ENCODE results near the gene CCNG2.

CCNG2 gene

DNA sequence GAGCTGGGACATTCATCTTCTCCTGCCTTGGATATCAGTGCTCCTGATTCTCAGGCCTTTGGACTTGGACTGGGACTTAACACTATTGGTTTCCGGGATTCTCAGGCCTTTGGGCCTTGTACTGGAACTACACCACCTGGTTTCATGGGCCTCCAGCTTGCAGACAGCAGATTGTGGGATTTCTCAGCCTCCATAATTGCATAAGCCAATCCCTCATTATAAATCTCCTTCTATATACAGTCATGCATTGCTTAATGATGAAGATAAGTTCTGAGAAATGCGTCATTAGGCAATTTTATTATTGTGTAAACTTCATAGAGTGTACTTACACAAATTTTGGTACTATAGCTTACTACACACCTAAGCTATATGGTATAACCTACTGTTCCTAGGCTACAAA is 8.9 kb upstream of the CCNG2 start:
- DNase-seq = no peak

DNA sequence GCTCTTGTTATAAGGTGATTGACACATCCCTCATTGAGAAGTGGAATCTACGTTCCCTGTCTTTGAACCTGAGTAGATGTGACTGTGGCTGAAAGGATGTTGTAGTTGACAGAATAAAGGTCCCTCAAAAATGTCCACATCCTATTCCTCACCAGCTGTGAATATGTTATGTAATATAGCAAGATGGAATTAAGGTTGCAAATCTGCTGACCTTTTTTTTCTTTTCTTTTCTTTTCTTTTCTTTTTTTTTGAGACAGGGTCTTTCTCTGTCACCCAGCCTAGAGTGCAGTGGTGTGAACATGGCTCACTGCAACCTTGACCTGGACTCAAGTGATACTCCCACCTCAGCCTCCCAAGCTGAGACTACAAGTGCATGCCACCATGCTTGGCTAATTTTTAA is 7.2 kb upstream of the CCNG2 start:
- DNase-seq = no peak

DNA sequence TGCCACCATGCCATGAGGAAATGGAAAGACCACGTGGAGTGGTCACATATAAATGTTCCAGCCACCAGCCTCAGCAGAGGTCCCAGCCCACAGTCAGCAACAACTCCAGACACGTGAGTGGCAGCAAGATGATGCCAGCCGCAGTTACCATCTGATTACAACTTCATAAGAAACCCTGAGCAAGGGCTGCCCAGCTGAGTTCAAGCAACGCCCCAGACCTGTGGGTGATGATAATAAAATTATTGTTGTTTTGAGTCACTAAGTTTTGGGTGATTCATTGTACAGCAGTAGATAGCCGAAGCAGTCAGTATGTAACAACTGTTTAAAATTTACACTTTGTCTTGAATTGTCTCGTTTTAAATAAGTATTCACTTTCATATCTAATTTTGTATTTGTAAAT is 5.8 kb upstream of the CCNG2 start:
- no peak for DNase-seq

DNA sequence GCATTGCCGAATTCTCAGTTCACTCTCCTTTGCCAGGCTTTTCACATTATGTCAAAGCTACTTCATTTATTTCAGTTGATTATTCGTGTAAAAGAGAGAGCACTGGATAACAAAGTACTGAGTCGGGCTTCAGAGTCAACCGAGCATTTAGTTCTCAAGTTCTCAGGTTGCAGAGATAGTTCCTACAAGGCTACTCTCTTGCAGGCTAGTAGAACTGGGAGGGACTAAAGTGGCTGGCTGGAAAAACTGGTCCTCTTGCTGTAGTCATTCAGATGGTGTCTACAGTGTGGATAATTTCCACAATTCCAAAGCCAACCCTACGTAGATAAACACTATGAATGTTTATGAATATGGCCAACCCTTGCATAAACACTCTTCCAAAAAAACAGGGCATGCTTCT is 4.6 kb upstream of the CCNG2 start:
- no peak for DNase-seq

DNA sequence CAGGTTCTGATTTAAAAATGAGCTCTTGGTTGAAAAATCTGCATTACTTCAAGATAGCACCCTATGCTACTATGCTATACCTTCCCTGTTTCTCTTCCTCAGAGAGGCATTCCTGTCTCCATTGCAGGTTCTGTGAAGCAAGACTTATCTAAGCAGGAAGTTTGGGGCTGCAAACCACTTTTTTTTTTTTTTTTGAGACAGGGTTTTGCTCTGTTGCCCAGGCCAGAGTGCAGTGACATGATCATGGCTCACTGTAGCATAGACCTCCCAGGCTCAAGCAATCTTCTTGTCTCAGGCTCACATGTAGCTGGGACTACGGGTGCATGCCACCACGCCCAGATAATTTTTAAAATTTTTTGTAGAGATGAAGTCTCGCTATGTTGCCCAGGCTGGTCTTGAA is 4.0 kb upstream of the CCNG2 start:
- DNase-seq = no peak

- no peak for DNase-seq
These were observed 2.9 kb upstream of the CCNG2 start for GRCh38 chr4:77154065-77154464.

DNA sequence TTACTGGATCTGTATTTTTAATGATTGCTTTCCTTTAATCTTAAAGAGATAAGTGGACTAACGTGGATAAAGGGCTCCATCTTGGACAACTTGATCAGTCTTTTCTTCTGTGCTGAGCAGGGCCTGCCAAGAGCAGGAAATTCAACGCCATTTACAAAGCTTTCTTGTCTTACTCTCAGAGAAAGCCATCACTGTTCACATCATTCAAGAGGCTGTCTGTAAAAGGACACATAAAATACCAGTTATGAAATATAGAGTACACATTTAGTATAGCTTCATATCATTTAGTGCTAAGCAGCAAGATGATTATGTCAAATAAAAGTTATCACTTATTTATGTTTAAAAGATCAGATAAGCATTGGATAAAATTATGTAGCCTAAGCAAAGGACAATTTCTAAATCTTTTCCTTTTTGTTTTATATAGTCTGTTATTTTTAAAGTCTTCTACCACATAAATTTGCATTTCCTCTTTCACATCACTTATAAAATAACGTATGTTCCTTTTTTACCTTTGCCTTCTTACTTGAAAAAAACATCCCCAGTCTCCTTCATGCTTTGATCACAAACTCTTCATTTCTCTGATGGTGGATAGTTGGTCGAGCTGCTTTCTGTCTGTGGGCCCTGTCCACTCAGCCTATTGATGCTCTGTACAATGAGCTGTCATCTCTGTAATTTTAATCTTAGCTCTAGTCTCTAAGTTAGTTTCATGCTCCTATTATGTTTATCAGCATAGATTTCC is 2.1 kb upstream of the CCNG2 start:
- DNase-seq = no peak

DNA sequence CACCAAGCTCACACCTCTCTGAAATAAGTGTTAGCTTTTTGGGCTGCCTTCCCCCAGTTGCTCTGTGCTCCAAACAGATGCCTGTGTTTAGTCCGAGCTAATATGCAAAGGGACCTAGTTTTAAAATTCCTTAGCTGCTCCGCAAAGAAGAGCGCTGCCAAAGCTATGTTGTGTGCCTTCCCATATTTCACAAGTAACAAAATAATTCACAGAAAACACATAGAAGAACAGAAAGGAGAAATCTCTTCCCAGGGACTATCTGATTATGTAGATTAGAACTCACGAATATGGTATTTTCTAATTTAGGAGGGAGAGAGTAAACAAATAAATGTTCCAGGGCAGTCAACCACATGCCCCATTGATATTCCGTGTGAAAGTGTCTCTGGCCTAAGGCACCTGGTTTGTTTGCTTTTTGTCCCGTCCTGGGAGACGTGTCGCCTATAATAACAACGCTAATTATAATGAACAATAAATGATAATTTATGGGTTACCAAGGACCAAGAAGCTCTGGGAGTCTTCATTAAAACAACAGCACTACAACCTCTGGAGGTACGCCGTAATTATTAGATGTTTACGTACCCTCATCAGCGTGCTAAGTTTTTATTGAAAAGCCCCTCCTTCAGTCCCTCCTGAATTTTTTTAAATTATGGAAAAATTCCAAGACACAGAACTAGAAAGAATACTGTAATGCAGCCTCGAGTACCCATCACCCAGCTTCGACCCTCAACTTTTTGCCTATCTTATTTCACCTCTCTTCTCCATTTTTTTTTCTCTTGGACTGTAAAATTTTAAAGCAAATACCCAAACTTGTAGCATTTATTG is 1.2 kb upstream of the CCNG2 start:
- DNase-seq = no peak

DNA sequence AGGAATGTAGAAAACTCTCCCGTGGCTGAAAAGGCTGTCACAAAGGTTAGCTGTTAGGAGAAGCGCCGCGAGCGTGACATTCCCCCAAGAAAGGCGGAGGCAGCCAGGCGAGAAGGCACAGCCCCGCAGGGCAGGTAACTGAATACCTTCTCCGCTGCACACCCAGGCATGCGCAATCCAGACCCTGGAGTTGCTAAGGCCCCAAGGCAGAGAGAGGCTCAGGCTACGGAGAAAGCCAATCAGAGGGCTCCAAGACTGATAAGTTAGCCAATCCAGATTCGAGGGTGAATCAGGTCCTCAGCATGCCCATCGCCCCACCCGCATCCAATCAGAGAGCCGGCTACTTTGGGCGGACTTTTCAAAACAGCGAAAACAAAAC is 485 bp upstream of the CCNG2 start:
- DNase-seq = peak; percentile 100

- peak; percentile 81 for DNase-seq
These were observed 966 bp downstream of the CCNG2 start for GRCh38 chr4:77157859-77158486.

DNA sequence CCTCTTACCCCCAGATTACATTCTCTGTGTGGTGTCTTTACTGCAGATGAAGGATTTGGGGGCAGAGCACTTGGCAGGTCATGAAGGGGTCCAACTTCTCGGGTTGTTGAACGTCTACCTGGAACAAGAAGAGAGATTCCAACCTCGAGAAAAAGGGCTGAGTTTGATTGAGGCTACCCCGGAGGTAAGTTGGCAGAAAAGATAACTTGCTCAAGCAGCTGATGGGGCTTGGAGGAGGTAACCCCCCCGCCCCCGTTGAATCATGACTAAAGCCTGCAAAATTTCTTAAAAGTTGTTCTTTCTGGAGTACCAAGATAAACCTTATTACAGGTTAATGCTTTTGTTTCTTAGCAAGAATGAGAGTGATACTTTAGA is 1.5 kb downstream of the CCNG2 start:
- DNase-seq = no peak

- no peak for DNase-seq
These were observed 2.8 kb downstream of the CCNG2 start for GRCh38 chr4:77159806-77160205.

DNA sequence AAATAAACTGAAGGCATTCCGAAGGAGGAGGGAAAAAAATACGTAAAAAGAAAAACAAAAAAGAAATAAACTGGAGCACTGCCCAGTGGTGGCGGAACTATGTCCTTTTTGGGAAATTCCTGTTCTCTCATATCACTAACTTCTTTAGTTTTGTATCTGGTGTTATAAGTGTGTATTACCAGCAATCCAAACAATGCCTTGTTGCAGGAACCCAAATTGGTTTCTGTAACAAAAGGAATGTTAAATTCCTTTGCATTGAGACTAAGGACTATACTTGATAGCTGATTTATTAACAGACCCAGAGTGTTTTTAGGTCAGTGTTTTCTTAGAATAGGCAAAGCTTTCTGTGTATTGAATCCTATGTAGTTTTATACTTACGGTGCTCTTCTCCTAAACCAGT is 6.6 kb downstream of the CCNG2 start:
- DNase-seq = no peak

- DNase-seq = no peak
These were observed 10.2 kb downstream of the CCNG2 start for GRCh38 chr4:77167173-77167572.

DNA sequence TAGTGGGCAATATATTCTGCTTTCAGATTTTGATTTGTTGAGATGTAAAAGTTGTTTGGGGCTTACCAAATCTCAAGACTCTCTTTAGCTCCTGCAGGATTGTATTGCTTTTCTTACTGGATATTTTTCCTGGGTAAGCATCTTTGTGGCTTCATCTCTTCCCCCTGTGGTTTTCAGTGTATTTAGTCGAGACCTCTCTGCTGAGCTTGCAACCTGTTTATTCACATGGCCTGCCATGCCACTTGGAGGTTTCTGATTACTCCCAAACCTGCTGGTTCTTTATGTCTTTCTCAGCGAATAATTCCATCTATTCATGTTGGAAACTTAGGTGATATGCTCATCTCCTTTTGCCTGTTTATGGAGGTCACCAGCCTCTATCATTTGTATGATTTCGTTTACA is 10.9 kb downstream of the CCNG2 start:
- DNase-seq = no peak

DNA sequence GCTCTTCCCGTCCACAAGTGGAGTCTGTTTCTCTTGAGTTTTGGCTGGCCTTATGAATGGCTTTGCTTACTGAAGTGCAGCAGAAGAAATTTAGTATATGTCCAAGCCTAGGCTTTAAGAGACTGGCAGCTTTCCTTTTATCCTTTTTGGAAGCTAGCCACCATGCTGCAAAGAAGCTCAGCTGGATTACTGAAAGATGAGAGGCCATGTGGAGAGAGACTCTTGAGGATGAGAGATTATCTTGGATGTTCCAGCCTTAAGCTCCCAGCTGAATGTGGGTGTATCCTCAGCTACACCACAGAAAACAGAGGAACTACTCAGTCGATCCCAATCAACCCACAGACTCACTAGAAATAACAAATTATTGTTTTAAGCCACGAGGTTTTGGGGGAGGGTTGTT is 12.5 kb downstream of the CCNG2 start:
- DNase-seq = no peak

DNA sequence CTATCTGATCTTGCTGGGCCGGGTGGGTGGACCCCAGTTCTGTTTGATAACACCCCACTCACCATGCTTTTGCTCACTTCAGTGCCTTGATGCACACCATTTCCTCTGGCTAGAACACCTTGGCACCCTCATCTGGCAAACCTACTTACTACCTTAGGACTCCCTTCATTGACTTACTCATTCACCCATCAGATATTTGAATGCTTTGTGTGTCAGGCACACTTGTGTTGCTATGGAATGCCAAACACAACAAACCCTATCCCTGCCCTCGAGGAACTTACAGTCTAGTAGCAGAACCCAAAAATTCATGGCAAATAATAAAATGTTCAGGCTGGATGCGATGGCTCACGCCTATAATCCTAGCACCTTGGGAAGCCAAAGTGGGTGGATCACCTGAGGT is 13.9 kb downstream of the CCNG2 start:
- DNase-seq = no peak

- no peak for DNase-seq
These were observed 15.3 kb downstream of the CCNG2 start for GRCh38 chr4:77172336-77172735.

DNA sequence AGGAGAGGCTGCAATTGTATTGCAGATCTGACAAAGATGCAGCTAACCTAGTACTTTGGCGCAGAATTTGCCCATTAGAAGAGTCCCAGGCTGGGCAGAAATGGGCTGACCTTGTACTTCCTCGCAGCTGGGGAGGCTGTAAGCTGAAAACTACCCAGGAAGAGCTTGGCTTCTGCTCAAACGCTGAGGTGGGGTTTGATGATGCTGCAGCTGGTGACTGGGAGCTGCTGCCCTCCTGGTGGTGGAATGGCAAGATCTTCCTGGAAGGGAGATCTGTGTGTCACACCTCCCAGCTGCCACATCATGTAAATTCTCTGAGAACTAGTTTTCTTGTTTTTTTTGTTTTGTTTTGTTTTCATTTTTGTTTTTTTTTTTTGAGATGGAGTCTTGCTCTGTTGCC is 17.4 kb downstream of the CCNG2 start:
- no peak for DNase-seq

- DNase-seq = no peak
These were observed 18.2 kb downstream of the CCNG2 start for GRCh38 chr4:77175201-77175611.

- no peak for DNase-seq
These were observed 19.6 kb downstream of the CCNG2 start for GRCh38 chr4:77176640-77177039.

DNA sequence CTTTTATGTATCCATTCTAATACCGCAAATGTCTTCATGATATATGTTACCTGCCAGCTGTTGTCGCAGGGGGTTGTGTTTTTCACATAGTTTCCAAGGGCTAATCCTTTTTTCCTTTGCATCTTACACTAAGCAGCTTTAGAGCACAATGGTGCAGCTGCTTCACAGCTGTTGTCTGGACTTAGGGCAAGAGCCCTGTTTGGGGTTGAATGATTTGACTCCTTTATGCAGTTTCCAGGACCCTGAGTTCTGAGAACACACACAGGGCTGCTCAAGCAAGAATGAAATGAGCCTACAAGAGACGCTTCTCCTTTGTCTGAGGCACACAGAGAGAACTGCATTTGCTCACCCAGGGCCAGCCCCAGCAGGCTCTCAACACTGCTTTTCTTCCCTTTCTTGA is 20.2 kb downstream of the CCNG2 start:
- no peak for DNase-seq

- DNase-seq = no peak
These were observed 21.6 kb downstream of the CCNG2 start for GRCh38 chr4:77178560-77178959.

- no peak for DNase-seq
These were observed 22.5 kb downstream of the CCNG2 start for GRCh38 chr4:77179519-77179918.

All from CD4-positive, alpha-beta T cell treated with Interleukin-10 for 1 hour (primary cell).